Suprapubic skin (tissue), 4 donors: Measurements from ENCODE around the gene TANC1. TPM values are rescaled to one million over a fixed set of nuclear protein-coding genes. Genes with fewer than 3 reads are reported as not detected.

ENCODE experiments used
- DNase-seq, 2 donors: peaks; one replicate each; pipeline ENCODE4 v3.0.0-alpha.2; 2019; ENCODE audit warnings: low spot score in 2 of 2
- H3K27ac ChIP-seq: fragments of 200-600 bp; sonication (generic); one replicate; pipeline ENCODE4 v1.5.1; 2019
- H3K27me3 ChIP-seq: fragments of 200-600 bp; sonication (generic); one replicate; pipeline ENCODE4 v1.5.1; 2019
- H3K36me3 ChIP-seq: fragments of 200-600 bp; sonication (generic); one replicate; pipeline ENCODE4 v1.5.1; 2019
- H3K4me1 ChIP-seq: fragments of 200-600 bp; sonication (generic); one replicate; pipeline ENCODE4 v1.5.1; 2019
- H3K4me3 ChIP-seq: fragments of 200-600 bp; sonication (generic); one replicate; pipeline ENCODE4 v1.5.1; 2019; ENCODE audit warnings: mild to moderate bottlenecking
- H3K9me3 ChIP-seq: fragments of 200-600 bp; sonication (generic); one replicate; pipeline ENCODE4 v1.5.1; 2019
- CTCF ChIP-seq, 2 donors: fragments of 200-600 bp in 1 of 2; fragments of 450-650 bp in 1 of 2; sonication (generic) in 1 of 2; IDR thresholded peaks; one replicate each; pipeline ENCODE4 v1.5.1; 2016 to 2019; ENCODE audit warnings: antibody characterized with exemption in 2 of 2, mild to moderate bottlenecking in 1 of 2, moderate library complexity in 1 of 2
- EP300 ChIP-seq: sonication (generic); formaldehyde crosslinking; IDR thresholded peaks from one replicate; pipeline ENCODE4 v1.6.1; 2017; ENCODE audit warnings: antibody characterized with exemption
- POLR2A ChIP-seq, 2 donors: fragments of 450-650 bp; IDR thresholded peaks; one replicate each; pipeline ENCODE4 v1.6.1; 2017; ENCODE audit warnings: antibody characterized with exemption in 2 of 2, mild to moderate bottlenecking in 2 of 2, moderate library complexity in 2 of 2
- POLR2AphosphoS5 ChIP-seq, 3 donors: sonication (generic); formaldehyde crosslinking; IDR thresholded peaks; one replicate each; pipeline ENCODE4 v1.6.1; 2017; ENCODE audit warnings: antibody characterized with exemption in 3 of 3
- WGBS: methylation state at CpG from one replicate; pipeline ENCODE4 v1.1.5; 2018; 5-methylcytosine and 5-hydroxymethylcytosine counted together
- total RNA-seq, 4 donors: library from RNA; depleted of rRNA; stranded (reverse); fragments of >200 nt; gene quantifications; one replicate each; pipeline ENCODE4 v1.1.0, GENCODE V29; 2016

The TANC1 gene
- total RNA-seq, 4 donors from 2014 or later: 57.6 to 260 (median 88.3) TPM

GRCh38 chr2:159153463-159153862 lies 185.0 kb downstream of the TANC1 start:
- H3K36me3 ChIP-seq: peaks cover 8% of the 10 kb centered on the region
- no peaks in the 10 kb centered on the region for H3K27me3 ChIP-seq
- H3K9me3 ChIP-seq: no peaks in the 10 kb centered on the region
- WGBS: 49% methylated on average over 4 of the region's 4 CpGs
- peaks cover 88% of the 10 kb centered on the region for H3K4me1 ChIP-seq
- no peak for DNase-seq
- no peak for TF ChIP-seq POLR2A (IDR thresholded peaks at IDR 0.05)
- TF ChIP-seq POLR2AphosphoS5 (IDR thresholded peaks at IDR 0.05): no peak
- TF ChIP-seq CTCF (IDR thresholded peaks at IDR 0.05): no peak
- no peak for TF ChIP-seq EP300
- H3K4me3 ChIP-seq: no peak overlapping the region
- H3K27ac ChIP-seq: peak overlapping the region; percentile 89

GRCh38 chr2:159153951-159154350 lies 185.5 kb downstream of the TANC1 start:
- DNase-seq: no peak
- WGBS: 53% methylated on average over 2 of the region's 2 CpGs
- peaks cover 89% of the 10 kb centered on the region for H3K4me1 ChIP-seq
- no peaks in the 10 kb centered on the region for H3K27me3 ChIP-seq
- TF ChIP-seq CTCF (IDR thresholded peaks at IDR 0.05) (no peak), POLR2AphosphoS5 (IDR thresholded peaks at IDR 0.05) (no peak), EP300 (no peak), POLR2A (IDR thresholded peaks at IDR 0.05) (no peak)
- peak overlapping the region; percentile 89 for H3K27ac ChIP-seq
- no peaks in the 10 kb centered on the region for H3K9me3 ChIP-seq
- peaks cover 8% of the 10 kb centered on the region for H3K36me3 ChIP-seq
- no peak overlapping the region for H3K4me3 ChIP-seq

GRCh38 chr2:159154366-159154765 lies 185.9 kb downstream of the TANC1 start:
- no peak for DNase-seq
- WGBS: 89% methylated on average over 1 of the region's 1 CpG
- Histone ChIP-seq H3K36me3 (peaks cover 8% of the 10 kb centered on the region), H3K27ac (peak overlapping the region; percentile 89), H3K4me3 (no peak overlapping the region), H3K27me3 (no peaks in the 10 kb centered on the region), H3K9me3 (no peaks in the 10 kb centered on the region), H3K4me1 (peaks cover 84% of the 10 kb centered on the region)
- TF ChIP-seq POLR2AphosphoS5 (IDR thresholded peaks at IDR 0.05) (no peak), CTCF (IDR thresholded peaks at IDR 0.05) (no peak), EP300 (no peak), POLR2A (IDR thresholded peaks at IDR 0.05) (no peak)

GRCh38 chr2:159155320-159155719 lies 186.9 kb downstream of the TANC1 start:
- peaks cover 82% of the 10 kb centered on the region for H3K4me1 ChIP-seq
- H3K9me3 ChIP-seq: no peaks in the 10 kb centered on the region
- H3K36me3 ChIP-seq: peaks cover 7% of the 10 kb centered on the region
- WGBS: 49% methylated on average over 6 of the region's 6 CpGs
- H3K27ac ChIP-seq: peak overlapping the region; percentile 89
- H3K27me3 ChIP-seq: no peaks in the 10 kb centered on the region
- DNase-seq: no peak
- no peak overlapping the region for H3K4me3 ChIP-seq
- TF ChIP-seq CTCF (IDR thresholded peaks at IDR 0.05): peak in 1 of 2 donors; percentile 4
- no peak for TF ChIP-seq POLR2A (IDR thresholded peaks at IDR 0.05)
- TF ChIP-seq POLR2AphosphoS5 (IDR thresholded peaks at IDR 0.05): no peak
- TF ChIP-seq EP300: no peak

GRCh38 chr2:159155791-159156190 lies 187.4 kb downstream of the TANC1 start:
- peaks cover 83% of the 10 kb centered on the region for H3K4me1 ChIP-seq
- peak overlapping the region; percentile 89 for H3K27ac ChIP-seq
- no peak for DNase-seq
- H3K36me3 ChIP-seq: peaks cover 2% of the 10 kb centered on the region
- no peak overlapping the region for H3K4me3 ChIP-seq
- no peaks in the 10 kb centered on the region for H3K9me3 ChIP-seq
- no peaks in the 10 kb centered on the region for H3K27me3 ChIP-seq
- TF ChIP-seq POLR2AphosphoS5 (IDR thresholded peaks at IDR 0.05) (no peak), POLR2A (IDR thresholded peaks at IDR 0.05) (no peak), CTCF (IDR thresholded peaks at IDR 0.05) (no peak), EP300 (no peak)
- 54% methylated on average over 1 of the region's 1 CpG for WGBS
